ENCODE measurements around the gene RBPJ. TPM values are rescaled to one million over a fixed set of nuclear protein-coding genes. Genes with fewer than 3 reads are reported as not detected.
A peak's percentile ranks its signal among the peaks of the same experiment; 100 is the strongest.

Gene RBPJ
- total and polyA plus RNA-seq, 10 donors: 18.4 to 91.9 (median 77.9) TPM

DNA sequence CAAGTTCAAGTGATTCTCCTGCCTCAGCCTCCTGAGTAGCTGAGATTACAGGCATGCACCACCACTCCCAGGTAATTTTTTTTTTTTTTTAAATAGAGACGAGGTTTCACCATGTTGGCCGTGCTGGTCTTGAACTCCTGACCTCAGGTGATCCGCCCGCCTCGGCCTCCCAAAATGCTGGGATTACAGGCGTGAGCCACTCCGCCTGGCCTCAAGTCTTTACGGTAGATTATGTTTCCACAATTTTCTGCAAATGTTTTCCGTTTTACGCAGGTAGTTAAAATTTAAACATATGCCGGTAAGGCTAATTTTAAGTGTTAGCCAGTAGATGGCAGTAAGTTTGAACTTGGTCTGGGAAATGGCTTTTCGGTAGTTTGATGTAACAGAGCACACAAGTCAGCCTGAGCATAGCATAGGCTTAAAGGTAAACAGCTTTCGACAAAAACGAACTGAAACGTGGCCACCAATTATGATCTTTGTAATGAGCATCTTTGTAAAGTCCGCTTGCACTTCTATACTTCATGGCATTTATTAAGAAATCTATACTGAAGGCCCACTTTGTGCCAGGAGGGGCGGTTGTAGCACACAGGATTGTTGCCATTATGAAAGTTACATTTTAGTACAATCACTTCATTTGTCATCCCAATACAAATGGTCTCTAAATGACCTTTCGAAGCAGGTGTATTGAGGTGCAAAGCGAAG, 138.4 kb downstream of the RBPJ start:
- Histone ChIP-seq H3K4me1 (peaks cover 0 to 8% (median 3%) of the 10 kb centered on the region in 6 donors), H3K27ac (no peak overlapping the region), H3K36me3 (no peaks in the 10 kb centered on the region), H3K27me3 (replicated peaks in 1 of 7) (no peaks in the 10 kb centered on the region), H3K4me3 (peak overlapping the region in 1 of 8 donors; percentile 39), H3K9me3 (peaks cover 0 to 7% (median 0%) of the 10 kb centered on the region in 8 donors)
- intact Hi-C loops (cut with DNase I; ENCODE audit: low total_unique reads): loop anchor here (5.0 kb wide), 1 partner anchor 553 kb away; no protein-coding TSS in a partner anchor
- TF ChIP-seq POLR2A (IDR thresholded peaks at IDR 0.05) (no peak), POLR2AphosphoS5 (IDR thresholded peaks at IDR 0.05) (no peak)
- TF ChIP-seq, protein P1, sequence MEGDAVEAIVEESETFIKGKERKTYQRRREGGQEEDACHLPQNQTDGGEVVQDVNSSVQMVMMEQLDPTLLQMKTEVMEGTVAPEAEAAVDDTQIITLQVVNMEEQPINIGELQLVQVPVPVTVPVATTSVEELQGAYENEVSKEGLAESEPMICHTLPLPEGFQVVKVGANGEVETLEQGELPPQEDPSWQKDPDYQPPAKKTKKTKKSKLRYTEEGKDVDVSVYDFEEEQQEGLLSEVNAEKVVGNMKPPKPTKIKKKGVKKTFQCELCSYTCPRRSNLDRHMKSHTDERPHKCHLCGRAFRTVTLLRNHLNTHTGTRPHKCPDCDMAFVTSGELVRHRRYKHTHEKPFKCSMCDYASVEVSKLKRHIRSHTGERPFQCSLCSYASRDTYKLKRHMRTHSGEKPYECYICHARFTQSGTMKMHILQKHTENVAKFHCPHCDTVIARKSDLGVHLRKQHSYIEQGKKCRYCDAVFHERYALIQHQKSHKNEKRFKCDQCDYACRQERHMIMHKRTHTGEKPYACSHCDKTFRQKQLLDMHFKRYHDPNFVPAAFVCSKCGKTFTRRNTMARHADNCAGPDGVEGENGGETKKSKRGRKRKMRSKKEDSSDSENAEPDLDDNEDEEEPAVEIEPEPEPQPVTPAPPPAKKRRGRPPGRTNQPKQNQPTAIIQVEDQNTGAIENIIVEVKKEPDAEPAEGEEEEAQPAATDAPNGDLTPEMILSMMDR (IDR thresholded peaks at IDR 0.05 in 8 of 11, conservative IDR thresholded peaks at IDR 0.05 in 3 of 11): peak in 8 of 11 experiments; percentile 34 to 64 (median 55)
- WGBS, 5 donors: 31 to 44% (median 35%) methylated on average over 19 of the region's 19 CpGs
- no peak for DNase-seq

DNA sequence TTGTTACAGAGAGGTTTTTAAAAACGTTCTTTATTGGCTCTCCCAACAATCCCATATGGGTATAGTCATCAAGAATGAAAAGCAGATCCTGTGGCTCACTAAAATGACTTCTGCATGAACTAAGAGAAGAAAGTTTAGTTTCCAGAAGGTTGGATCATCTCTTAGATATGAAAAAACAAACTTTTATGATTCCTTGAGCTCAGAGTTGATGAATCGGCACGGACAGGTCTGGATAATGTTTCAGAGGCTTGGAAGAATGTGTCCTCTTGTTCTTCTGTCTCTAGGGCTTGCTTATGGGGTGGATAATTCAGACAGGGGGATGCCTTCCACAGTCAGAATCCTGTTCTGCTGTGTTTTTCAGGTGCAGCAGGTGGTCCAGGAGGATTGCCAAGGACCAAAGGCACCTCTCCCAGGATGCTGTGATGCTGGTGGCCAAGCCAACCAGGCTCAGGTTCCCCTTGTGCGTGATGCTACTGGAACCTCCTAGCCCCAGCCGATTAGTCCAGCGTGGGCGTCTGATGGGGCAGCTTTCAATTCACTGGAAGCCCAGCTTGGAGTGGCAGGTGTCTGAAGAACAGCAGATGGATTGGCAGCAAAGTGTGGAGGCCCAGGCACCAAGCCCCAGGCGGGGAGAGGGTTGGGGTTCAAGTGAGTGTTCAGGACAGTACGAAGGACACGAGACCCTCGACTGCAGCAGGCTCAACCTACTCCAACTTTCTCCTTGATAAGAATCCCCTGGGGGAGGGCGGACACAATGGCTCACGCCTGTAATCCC, 139.1 kb downstream of the RBPJ start:
- Histone ChIP-seq H3K4me1 (peaks cover 0 to 8% (median 3%) of the 10 kb centered on the region in 6 donors), H3K27ac (no peak overlapping the region), H3K27me3 (replicated peaks in 1 of 7) (no peaks in the 10 kb centered on the region), H3K9me3 (peaks cover 0 to 4% (median 0%) of the 10 kb centered on the region in 8 donors), H3K36me3 (no peaks in the 10 kb centered on the region), H3K4me3 (no peak overlapping the region)
- no peak for DNase-seq
- 93 to 96% (median 96%) methylated on average over 8 to 13 of the region's 13 CpGs for WGBS, 5 donors
- intact Hi-C loops (cut with DNase I; ENCODE audit: low total_unique reads): loop anchor here (5.0 kb wide), 1 partner anchor 552 kb away; no protein-coding TSS in a partner anchor
- TF ChIP-seq POLR2A (IDR thresholded peaks at IDR 0.05) (no peak), POLR2AphosphoS5 (IDR thresholded peaks at IDR 0.05) (no peak)
- TF ChIP-seq, protein P1 (IDR thresholded peaks at IDR 0.05 in 8 of 11, conservative IDR thresholded peaks at IDR 0.05 in 3 of 11): no peak

DNA sequence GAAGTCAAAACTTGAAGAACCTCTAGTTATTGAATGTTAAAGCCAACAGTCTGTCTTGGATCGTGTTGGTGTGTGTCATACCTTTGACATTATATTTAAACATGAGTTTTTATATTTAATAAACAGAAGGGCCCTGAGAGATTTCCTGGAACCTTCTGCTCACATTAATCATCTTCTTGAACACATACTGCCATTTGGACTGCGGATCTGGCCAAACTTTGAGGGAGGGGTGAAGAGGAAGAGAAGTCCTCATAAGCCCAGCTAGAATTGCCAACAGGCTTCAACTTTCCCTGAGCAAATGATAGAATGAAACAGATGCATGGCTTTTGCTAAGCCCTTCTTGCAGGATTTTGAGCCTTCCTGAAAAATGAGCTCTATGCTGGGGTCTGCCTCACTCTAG, 142.1 kb downstream of the RBPJ start:
- DNase-seq: no peak
- Histone ChIP-seq H3K4me3 (no peak overlapping the region), H3K36me3 (no peaks in the 10 kb centered on the region), H3K4me1 (peaks cover 0 to 8% (median 3%) of the 10 kb centered on the region in 6 donors), H3K27me3 (replicated peaks in 1 of 7) (peaks cover 0 to 4% (median 0%) of the 10 kb centered on the region in 7 donors), H3K27ac (no peak overlapping the region), H3K9me3 (peaks cover 0 to 4% (median 0%) of the 10 kb centered on the region in 8 donors)
- WGBS, 5 donors: 61 to 81% (median 68%) methylated on average over 2 of the region's 2 CpGs
- intact Hi-C loops (cut with DNase I; ENCODE audit: low total_unique reads): no loop called here
- no peak for TF ChIP-seq POLR2AphosphoS5 (IDR thresholded peaks at IDR 0.05)
- TF ChIP-seq POLR2A (IDR thresholded peaks at IDR 0.05): no peak
- TF ChIP-seq, protein P1 (IDR thresholded peaks at IDR 0.05 in 8 of 11, conservative IDR thresholded peaks at IDR 0.05 in 3 of 11): no peak

DNA sequence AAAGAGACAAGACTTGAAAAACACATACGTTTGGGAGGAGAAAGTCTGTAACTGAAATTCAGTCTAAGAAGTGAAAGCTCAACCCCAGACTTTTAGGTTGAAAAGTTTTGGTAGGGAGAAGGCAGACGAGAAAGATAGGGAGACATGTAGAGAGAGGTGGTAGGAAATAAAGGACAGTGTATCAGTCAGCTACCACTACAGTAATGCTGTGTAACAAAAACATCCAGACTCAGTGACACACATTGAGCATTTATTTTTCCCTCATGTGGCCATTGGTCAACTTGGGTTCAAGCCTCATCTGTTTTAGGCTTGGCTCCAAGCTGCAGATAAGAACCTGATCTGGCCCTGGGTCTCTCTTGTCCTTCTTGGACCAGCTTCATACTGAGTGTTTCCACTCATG, 142.6 kb downstream of the RBPJ start:
- WGBS, 5 donors: 87 to 95% (median 92%) methylated on average over 2 of the region's 2 CpGs
- no peak overlapping the region for H3K27ac ChIP-seq

More for the DNA sequence above, 142.6 kb downstream of the RBPJ start:
- intact Hi-C loops (cut with DNase I; ENCODE audit: low total_unique reads): no loop called here
- Histone ChIP-seq H3K36me3 (no peaks in the 10 kb centered on the region), H3K4me1 (peaks cover 0 to 8% (median 3%) of the 10 kb centered on the region in 6 donors), H3K4me3 (no peak overlapping the region), H3K27me3 (replicated peaks in 1 of 7) (peaks cover 0 to 4% (median 0%) of the 10 kb centered on the region in 7 donors), H3K9me3 (peaks cover 0 to 4% (median 0%) of the 10 kb centered on the region in 8 donors)
- TF ChIP-seq, protein P1 (IDR thresholded peaks at IDR 0.05 in 8 of 11, conservative IDR thresholded peaks at IDR 0.05 in 3 of 11): no peak
- TF ChIP-seq POLR2AphosphoS5 (IDR thresholded peaks at IDR 0.05): no peak
- TF ChIP-seq POLR2A (IDR thresholded peaks at IDR 0.05): no peak
- DNase-seq: no peak

All from spleen (tissue), 11 donors.